ENCODE data around the gene LRRC17. TPM values are rescaled to one million over a fixed set of nuclear protein-coding genes. Genes with fewer than 3 reads are reported as not detected.

The LRRC17 gene
- total and polyA plus RNA-seq, 2 experiments from 2014 or later: 20.4 to 40.8 TPM

- Histone ChIP-seq H3K27me3 (no peaks in the 10 kb centered on the region), H3K27ac (no peak overlapping the region), H3K9me2 (replicated peaks; ENCODE audit: insufficient read depth) (no peaks in the 10 kb centered on the region), H3K36me3 (replicated peaks; ENCODE audit: insufficient read depth, low read depth) (no peaks in the 10 kb centered on the region), H3K79me2 (no peaks in the 10 kb centered on the region), H4K20me1 (ENCODE audit: insufficient read depth, poor library complexity, severe bottlenecking) (no peaks in the 10 kb centered on the region), H3K4me1 (ENCODE audit: insufficient read depth) (peaks cover 1% of the 10 kb centered on the region), H3K4me3 (no peak overlapping the region), H3K4me2 (no peak overlapping the region), H2AFZ (no peak overlapping the region), H3K9me3 (ENCODE audit: low read depth) (no peaks in the 10 kb centered on the region)
- no peak for TF ChIP-seq CTCF (IDR thresholded peaks at IDR 0.05; ENCODE audit: poor library complexity)
- no peak for TF ChIP-seq EZH2phosphoT487 (IDR thresholded peaks at IDR 0.05; ENCODE audit: low read depth, severe bottlenecking, unreplicated experiment)
- no peak for TF ChIP-seq EZH2 (IDR thresholded peaks at IDR 0.05; ENCODE audit: borderline replicate concordance)
- WGBS (ENCODE audit: low lambda C conversion rate, missing lambda C conversion rate): 51% methylated on average over 7 of the region's 7 CpGs
- no peak for DNase-seq (ENCODE audit: low spot score)
Observed at GRCh38 chr7:102983602-102984001, 70.8 kb downstream of the LRRC17 start.

- Histone ChIP-seq H3K4me1 (ENCODE audit: insufficient read depth) (peaks cover 14% of the 10 kb centered on the region), H3K9me3 (ENCODE audit: low read depth) (no peaks in the 10 kb centered on the region), H2AFZ (no peak overlapping the region), H4K20me1 (ENCODE audit: insufficient read depth, poor library complexity, severe bottlenecking) (no peaks in the 10 kb centered on the region), H3K4me3 (no peak overlapping the region), H3K4me2 (no peak overlapping the region), H3K27me3 (no peaks in the 10 kb centered on the region), H3K9me2 (replicated peaks; ENCODE audit: insufficient read depth) (no peaks in the 10 kb centered on the region), H3K36me3 (replicated peaks; ENCODE audit: insufficient read depth, low read depth) (no peaks in the 10 kb centered on the region), H3K27ac (no peak overlapping the region), H3K79me2 (no peaks in the 10 kb centered on the region)
- DNase-seq (ENCODE audit: low spot score): no peak
- no peak for TF ChIP-seq CTCF (IDR thresholded peaks at IDR 0.05; ENCODE audit: poor library complexity)
- TF ChIP-seq EZH2phosphoT487 (IDR thresholded peaks at IDR 0.05; ENCODE audit: low read depth, severe bottlenecking, unreplicated experiment): no peak
Observed at GRCh38 chr7:102985176-102985783, 72.5 kb downstream of the LRRC17 start.

GRCh38 chr7:102988088-102988487, 75.3 kb downstream of the LRRC17 start:
- Histone ChIP-seq H3K27me3 (no peaks in the 10 kb centered on the region), H3K27ac (no peak overlapping the region), H3K36me3 (replicated peaks; ENCODE audit: insufficient read depth, low read depth) (no peaks in the 10 kb centered on the region), H4K20me1 (ENCODE audit: insufficient read depth, poor library complexity, severe bottlenecking) (no peaks in the 10 kb centered on the region), H2AFZ (no peak overlapping the region), H3K4me3 (no peak overlapping the region), H3K4me2 (no peak overlapping the region), H3K4me1 (ENCODE audit: insufficient read depth) (peaks cover 34% of the 10 kb centered on the region), H3K9me2 (replicated peaks; ENCODE audit: insufficient read depth) (no peaks in the 10 kb centered on the region), H3K79me2 (no peaks in the 10 kb centered on the region), H3K9me3 (ENCODE audit: low read depth) (no peaks in the 10 kb centered on the region)
- TF ChIP-seq EZH2 (IDR thresholded peaks at IDR 0.05; ENCODE audit: borderline replicate concordance) (no peak), EZH2phosphoT487 (IDR thresholded peaks at IDR 0.05; ENCODE audit: low read depth, severe bottlenecking, unreplicated experiment) (no peak), CTCF (IDR thresholded peaks at IDR 0.05; ENCODE audit: poor library complexity) (no peak)
- DNase-seq (ENCODE audit: low spot score): no peak
- 93% methylated on average over 2 of the region's 2 CpGs for WGBS (ENCODE audit: low lambda C conversion rate, missing lambda C conversion rate)
